HG03354 (cell line): ENCODE results near the gene MAPK12.
"Not testable (repeated sequence)": the region's sequence is repeated elsewhere in the genome, so short reads cannot be mapped to it uniquely, and the experiment has no call there.

Experiments used
- ATAC-seq: cut with Tn5 transposase; IDR thresholded peaks from one replicate; pipeline ENCODE4 v1.9.1; 2021; ENCODE audit warnings: mild to moderate bottlenecking; ENCODE audit not compliant: unreplicated experiment, poor library complexity, severe bottlenecking

MAPK12 gene

GRCh38 chr22:50206599-50206998, 54.9 kb downstream of the MAPK12 start:
- ATAC-seq = no peak

DNA sequence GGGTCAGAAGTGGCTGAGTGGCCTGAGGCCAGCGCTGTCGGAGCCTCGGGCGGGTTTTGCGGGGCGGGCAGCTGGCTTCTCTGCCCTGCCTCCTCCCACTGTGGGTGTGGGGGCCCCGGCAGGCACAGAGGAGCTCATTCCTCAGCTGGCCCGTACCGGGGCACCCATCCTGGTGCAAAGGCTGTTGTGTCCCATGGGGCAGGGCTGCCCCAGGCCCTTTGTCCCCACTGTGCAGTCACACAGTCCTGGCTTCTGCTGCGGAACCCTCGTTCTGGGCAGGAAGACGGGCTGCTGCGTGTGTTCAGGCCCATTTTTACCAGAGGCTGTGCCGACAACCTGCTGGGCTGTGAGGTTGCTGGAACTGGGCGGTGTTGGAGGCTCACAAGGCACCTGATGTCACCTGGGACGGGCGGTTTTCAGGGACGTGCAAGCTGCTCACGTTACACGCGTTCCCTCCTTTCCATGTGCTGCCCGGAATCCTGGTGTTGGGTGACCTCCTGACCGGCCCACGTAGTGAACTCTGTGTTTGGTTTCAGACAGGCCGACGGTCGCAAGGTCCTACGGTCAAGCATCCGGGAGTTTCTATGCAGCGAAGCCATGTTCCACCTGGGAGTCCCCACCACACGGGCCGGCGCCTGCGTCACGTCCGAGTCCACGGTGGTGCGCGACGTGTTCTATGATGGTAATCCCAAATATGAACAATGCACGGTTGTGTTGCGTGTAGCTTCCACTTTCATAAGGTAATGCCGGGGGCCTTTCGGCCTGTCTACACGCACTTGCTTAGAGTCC, 55.5 kb downstream of the MAPK12 start:
- ATAC-seq = no peak

DNA sequence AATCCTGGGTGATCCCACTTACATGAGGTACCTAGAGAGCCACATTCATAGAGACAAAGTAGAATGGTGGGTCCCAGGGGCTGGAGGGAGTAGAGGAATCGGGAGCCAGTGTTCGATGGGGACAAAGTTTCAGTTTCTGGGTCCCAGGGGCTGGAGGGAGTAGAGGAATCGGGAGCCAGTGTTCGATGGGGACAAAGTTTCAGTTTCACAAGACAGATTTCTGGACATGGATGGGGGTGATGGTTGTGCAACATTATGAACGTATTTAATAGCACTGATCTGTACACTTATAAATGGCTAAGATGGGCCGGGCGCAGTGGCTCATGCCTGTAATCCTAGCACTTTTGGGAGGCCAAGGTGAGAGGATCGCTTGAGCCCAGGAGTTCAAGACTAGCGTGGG, 56.5 kb downstream of the MAPK12 start:
- not testable (repeated sequence) for ATAC-seq

GRCh38 chr22:50204571-50204970, 56.9 kb downstream of the MAPK12 start:
- no peak for ATAC-seq

GRCh38 chr22:50203288-50203687, 58.2 kb downstream of the MAPK12 start:
- no peak for ATAC-seq
